Jurkat, Clone E6-1 (cell line): ENCODE measurements around the gene WFDC6.

Source experiments
- DNase-seq: peaks from one replicate; pipeline ENCODE4 v3.0.0-alpha.2; 2011; ENCODE audit warnings: low read depth, low spot score
- H3K4me3 ChIP-seq: 2 replicates; pipeline ENCODE4 v1.5.1; 2011; ENCODE audit warnings: mild to moderate bottlenecking, low read length, control low read depth, moderate library complexity

The WFDC6 gene

GRCh38 chr20:45484676-45485075 is 54.6 kb downstream of the WFDC6 start:
- H3K4me3 ChIP-seq = no peak overlapping the region
- no peak for DNase-seq
